Activated T-helper 1 cell treated with anti-CD3 and anti-CD28 coated beads, Interleukin-12 subunit alpha, Interleukin-12 subunit beta, Interleukin-2, Interleukin-4 antibody, amounts not matched to agents 30 ng/mL and 10 ng/mL and 1 ng/mL, durations not matched to agents 14 hours and 24 hours and 36 hours (primary cell): ENCODE measurements around the gene TBXAS1. TPM values are rescaled to one million over a fixed set of nuclear protein-coding genes. Genes with fewer than 3 reads are reported as not detected.
"Not testable (repeated sequence)": the region's sequence is repeated elsewhere in the genome, so short reads cannot be mapped to it uniquely, and the experiment has no call there.

Experiments
- DNase-seq: peaks from one replicate; pipeline ENCODE4 v3.0.0; 2021; ENCODE audit warnings: low spot score
- H3K27ac Mint-ChIP-seq: one replicate; pipeline ENCODE4 v1.8.0; 2021; ENCODE audit warnings: mild to moderate bottlenecking, mixed read lengths
- H3K27me3 Mint-ChIP-seq: one replicate; pipeline ENCODE4 v1.8.0; 2022; ENCODE audit warnings: mild to moderate bottlenecking, moderate library complexity, mixed read lengths; ENCODE audit not compliant: insufficient read depth
- H3K36me3 Mint-ChIP-seq: one replicate; pipeline ENCODE4 v1.8.0; 2021; ENCODE audit warnings: low read depth, mixed read lengths
- H3K4me1 Mint-ChIP-seq: one replicate; pipeline ENCODE4 v1.8.0; 2021; ENCODE audit warnings: low read depth, mixed read lengths
- H3K4me3 Mint-ChIP-seq: one replicate; pipeline ENCODE4 v1.8.0; 2021; ENCODE audit warnings: mild to moderate bottlenecking, moderate library complexity, mixed read lengths
- H3K9me3 Mint-ChIP-seq: one replicate; pipeline ENCODE4 v1.8.0; 2021; ENCODE audit warnings: mixed read lengths
- intact Hi-C: fragments of 100-400 bp; cut with micrococcal nuclease; formaldehyde crosslinking; loops from one replicate; pipeline ENCODE4 v1.15.1; 2024
- total RNA-seq: library from RNA; stranded (reverse); gene quantifications from 2 replicates; pipeline ENCODE4 v1.2.3, GENCODE V29; 2022

TBXAS1 gene
- total RNA-seq, 1 donor from 2014 or later = 2.4 TPM

DNA sequence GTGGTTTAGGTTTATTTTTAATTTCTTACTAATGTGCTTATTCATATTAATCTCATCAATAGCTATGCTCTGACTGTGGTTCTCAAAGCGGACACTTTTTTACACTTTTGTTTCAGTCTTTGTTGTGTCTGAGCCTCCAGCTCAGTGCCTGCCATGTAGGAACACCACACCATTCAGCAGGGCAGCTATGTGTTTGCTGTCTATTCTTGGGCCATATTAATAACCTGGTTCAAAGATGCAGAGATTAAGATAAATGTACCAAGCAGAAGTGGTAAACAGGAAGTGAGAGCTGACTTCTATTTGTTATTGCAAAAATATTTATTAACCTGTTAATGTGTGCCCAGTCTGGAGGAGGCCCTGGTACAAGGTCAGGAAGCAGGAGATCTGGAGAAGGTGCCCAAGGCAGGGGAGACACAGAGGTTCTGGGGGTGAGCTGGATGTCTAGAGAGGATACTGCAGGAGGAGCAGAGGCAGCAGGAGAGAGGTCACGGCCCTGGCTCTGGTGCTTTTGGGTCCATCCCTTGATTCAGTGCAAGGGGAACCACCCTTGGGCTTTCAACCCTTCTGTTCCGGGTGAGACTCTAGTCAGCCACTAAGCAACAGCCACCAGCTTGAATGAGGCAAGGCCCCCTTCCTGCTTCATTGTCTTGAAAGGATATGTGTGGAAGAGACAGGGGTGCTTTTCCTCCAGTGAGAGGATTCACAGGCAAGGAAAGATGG is 1.9 kb downstream of the TBXAS1 start:
- DNase-seq = no peak
- intact Hi-C loops = no loop called here
- H3K36me3 Mint-ChIP-seq = peaks cover 9% of the 10 kb centered on the region

DNA sequence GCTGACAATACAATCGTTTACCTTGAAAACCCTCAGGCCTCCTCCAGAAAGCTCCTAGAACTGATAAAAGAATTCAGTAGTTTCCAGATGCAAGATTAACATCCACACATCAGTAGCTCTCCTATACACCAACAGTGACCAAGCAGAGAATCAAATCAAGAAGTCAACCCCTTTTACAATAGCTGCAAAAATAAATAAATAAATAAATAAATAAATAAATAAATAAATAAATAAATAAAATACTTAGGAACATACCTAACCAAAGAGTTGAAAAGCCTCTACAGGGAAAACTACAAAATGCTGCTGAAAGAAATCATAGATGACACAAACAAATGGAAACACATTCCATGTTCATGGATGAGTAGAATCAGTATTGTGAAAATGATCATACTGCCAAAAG is 6.8 kb downstream of the TBXAS1 start:
- H3K4me1 Mint-ChIP-seq, H3K4me3 Mint-ChIP-seq, H3K27me3 Mint-ChIP-seq, DNase-seq, H3K27ac Mint-ChIP-seq, intact Hi-C loops: not testable (repeated sequence)
- H3K36me3 Mint-ChIP-seq = peaks cover 14% of the 10 kb centered on the region
- peaks cover 27% of the 10 kb centered on the region for H3K9me3 Mint-ChIP-seq

More for the DNA sequence above, 1.9 kb downstream of the TBXAS1 start:
- Mint-ChIP-seq H3K4me3 (peak overlapping the region; percentile 3), H3K27me3 (peaks cover 14% of the 10 kb centered on the region), H3K4me1 (peaks cover 37% of the 10 kb centered on the region), H3K27ac (peak overlapping the region; percentile 24), H3K9me3 (peaks cover 20% of the 10 kb centered on the region)

DNA sequence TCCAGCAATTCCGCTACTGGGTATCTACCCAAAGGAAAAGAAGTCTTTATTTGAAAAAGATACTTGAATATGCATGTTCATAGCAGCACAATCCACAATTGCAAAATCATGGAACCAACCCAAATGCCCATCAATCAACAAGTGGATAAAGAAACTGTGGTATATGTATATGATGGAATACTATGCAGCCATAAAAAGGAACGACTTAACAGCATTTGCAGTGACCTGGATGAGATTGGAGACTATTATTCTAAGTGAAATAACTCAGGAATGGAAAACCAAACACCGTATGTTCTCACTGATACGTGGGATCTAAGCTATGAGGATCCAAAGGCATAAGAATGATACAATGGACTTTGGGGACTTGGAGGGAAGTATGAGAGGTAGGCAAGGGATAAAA is 8.2 kb downstream of the TBXAS1 start:
- H3K4me3 Mint-ChIP-seq, H3K4me1 Mint-ChIP-seq, H3K27ac Mint-ChIP-seq, DNase-seq, H3K27me3 Mint-ChIP-seq, intact Hi-C loops: not testable (repeated sequence)
- Mint-ChIP-seq H3K9me3 (peaks cover 25% of the 10 kb centered on the region), H3K36me3 (peaks cover 11% of the 10 kb centered on the region)

DNA sequence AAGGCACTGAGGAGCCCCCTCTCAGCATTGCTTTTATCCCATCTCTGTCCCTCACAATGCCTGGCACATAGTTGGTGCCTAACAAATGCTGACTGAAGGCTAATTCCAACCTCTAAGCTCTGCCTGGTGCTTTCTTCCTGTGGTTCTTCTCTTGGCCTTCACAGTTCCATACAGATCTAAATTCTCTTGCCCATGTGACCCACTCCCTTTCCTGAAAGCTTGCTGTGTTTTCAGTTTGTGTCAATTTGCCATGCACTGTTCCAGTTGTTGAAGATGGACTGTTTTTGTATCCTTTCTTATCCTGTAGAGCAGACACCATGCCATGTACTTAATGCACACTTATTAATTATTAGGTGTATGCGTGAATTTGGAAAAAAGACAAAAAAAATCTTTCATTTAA is 9.2 kb downstream of the TBXAS1 start:
- Mint-ChIP-seq H3K36me3 (peaks cover 5% of the 10 kb centered on the region), H3K27ac (no peak overlapping the region)

DNA sequence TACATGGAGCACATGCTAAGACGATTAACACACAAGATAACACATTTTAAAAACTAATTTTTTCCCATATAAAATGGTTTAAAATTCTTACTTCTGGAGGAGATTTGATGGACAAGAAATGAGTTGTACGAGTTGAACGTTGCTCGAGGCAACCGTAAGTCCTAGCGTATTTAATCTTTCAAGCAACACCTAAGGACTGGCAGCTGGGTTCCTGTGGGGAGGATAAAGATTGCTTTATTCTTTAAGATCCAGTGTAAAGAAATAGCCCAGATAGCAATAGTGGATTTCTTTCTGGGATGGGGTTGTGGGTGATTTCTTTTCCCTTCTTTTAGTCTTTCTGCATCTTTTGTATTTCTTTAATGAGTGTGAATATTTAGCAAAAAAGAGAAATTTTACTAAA is 9.8 kb downstream of the TBXAS1 start:
- DNase-seq = no peak
- peaks cover 16% of the 10 kb centered on the region for H3K9me3 Mint-ChIP-seq
- H3K36me3 Mint-ChIP-seq = peaks cover 5% of the 10 kb centered on the region
- peaks cover 2% of the 10 kb centered on the region for H3K27me3 Mint-ChIP-seq
- intact Hi-C loops = no loop called here
- peaks cover 7% of the 10 kb centered on the region for H3K4me1 Mint-ChIP-seq
- H3K4me3 Mint-ChIP-seq = no peak overlapping the region
- H3K27ac Mint-ChIP-seq = no peak overlapping the region

More for the DNA sequence above, 9.2 kb downstream of the TBXAS1 start:
- peaks cover 2% of the 10 kb centered on the region for H3K27me3 Mint-ChIP-seq
- no peak for DNase-seq
- intact Hi-C loops = no loop called here
- no peak overlapping the region for H3K4me3 Mint-ChIP-seq
- peaks cover 16% of the 10 kb centered on the region for H3K9me3 Mint-ChIP-seq
- peaks cover 7% of the 10 kb centered on the region for H3K4me1 Mint-ChIP-seq

DNA sequence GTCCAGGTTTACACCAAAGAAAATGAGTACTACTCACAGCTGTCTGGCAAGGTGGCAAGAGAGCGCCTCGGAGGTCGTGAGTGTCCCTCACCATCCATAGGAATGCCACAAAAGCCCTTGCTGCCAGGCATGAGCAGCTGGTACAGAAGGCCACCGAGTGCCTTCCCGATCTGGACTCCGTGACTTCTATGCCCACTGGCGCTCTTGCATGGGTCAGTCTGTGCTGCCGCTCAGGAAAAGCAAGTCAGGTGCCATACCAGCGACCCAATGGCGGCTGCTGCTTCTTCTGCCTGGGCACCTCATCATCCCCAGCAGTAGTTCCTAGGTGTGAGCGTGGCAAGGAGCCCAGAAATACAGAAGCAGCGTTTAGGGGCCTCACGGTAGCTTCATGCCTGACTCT is 11.7 kb downstream of the TBXAS1 start:
- peaks cover 7% of the 10 kb centered on the region for H3K9me3 Mint-ChIP-seq
- peaks cover 5% of the 10 kb centered on the region for H3K36me3 Mint-ChIP-seq
- H3K4me1 Mint-ChIP-seq = peaks cover 7% of the 10 kb centered on the region
- no peak overlapping the region for H3K4me3 Mint-ChIP-seq
- DNase-seq = no peak
- intact Hi-C loops = no loop called here
- no peak overlapping the region for H3K27ac Mint-ChIP-seq
- peaks cover 2% of the 10 kb centered on the region for H3K27me3 Mint-ChIP-seq

DNA sequence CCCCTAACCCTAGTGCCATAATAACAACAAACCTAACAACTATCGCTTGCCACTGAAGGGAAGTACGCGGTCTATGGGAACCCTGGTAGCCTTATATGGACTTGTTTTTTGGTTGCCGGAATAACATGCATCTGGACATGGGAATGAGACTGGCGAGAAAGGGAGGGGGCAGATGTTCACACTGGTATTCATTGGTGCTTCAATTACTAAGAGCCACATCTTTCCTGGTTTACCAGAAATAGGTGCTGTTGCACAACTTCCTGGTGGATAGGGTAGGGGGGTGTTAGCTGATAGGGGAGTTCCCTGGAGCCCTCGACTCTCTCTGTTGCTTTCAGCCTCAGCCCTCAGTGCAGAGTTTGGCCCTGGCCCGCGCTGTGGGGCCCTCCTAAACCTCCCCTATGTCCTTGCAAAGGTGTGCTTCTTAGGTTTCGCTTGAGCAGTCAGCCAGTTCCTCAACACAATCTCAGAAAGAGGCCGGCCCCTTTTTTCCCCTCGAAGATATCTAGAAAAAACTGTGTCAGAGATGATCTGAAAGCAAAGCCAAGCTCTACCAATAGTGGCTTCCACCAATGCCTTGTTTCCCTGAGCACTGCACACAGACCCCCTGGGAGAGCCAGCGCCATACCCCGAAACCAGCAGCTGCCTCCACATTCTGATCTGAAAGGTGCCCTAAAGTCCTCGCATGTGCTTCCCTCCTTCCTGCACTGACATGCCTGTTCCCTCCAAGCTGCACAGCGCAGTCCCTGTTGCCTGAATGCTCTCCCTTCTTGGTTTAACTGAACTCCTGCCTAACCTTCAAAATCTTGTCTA is 13.5 kb downstream of the TBXAS1 start:
- H3K9me3 Mint-ChIP-seq = peaks cover 3% of the 10 kb centered on the region
- intact Hi-C loops = no loop called here
- DNase-seq = no peak
- H3K36me3 Mint-ChIP-seq = no peaks in the 10 kb centered on the region
- H3K27me3 Mint-ChIP-seq = peaks cover 4% of the 10 kb centered on the region
- no peak overlapping the region for H3K4me3 Mint-ChIP-seq
- H3K27ac Mint-ChIP-seq = no peak overlapping the region
- peaks cover 7% of the 10 kb centered on the region for H3K4me1 Mint-ChIP-seq

DNA sequence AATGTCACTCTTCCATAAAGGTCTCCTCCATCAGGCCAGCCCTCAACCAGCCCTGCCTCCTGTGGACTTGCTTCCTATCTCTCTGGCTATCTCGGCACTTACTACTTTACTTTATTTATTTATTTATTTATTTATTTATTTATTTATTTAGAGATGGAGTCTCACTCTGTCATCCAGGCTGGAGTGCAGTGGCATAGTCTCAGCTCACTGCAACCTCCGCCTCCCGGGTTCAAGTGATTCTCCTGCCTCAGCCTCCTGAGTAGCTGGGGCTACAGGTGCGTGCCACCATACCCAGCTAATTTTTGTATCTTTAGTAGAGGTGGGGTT is 14.1 kb downstream of the TBXAS1 start:
- H3K9me3 Mint-ChIP-seq, H3K27ac Mint-ChIP-seq, intact Hi-C loops: not testable (repeated sequence)

DNA sequence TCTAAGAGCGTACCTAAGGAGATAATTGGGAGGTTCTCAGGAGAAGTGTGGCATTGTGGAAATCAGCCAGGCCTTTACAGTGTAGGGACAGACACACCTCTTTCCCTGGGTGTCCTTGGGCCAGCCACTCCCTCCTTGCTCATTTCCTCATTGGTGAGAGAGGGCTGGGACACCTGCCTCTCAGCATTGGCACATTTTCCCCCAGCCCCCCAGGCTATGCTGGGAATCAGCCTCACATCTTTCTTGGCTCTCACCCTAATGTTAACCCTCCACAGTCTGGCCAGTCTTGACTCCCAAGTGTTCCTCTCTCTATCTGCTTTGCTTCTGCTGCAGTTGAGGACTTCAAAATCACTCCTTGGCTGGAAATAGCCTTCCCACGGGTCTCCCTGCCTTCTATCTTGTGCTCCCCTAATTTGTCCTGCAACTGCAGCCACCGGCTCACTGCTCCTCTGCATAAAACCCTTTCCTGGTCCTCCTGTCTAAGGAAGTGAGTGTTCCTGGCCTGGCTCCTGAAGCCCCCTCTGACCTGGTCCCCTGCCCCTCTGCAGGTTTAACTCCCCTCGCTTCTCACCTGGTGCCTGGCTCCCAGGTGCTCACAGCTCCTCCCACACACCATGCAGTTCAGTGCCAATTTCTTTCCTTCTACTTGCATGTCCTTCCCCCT is 15.8 kb downstream of the TBXAS1 start:
- intact Hi-C loops = no loop called here

More for the DNA sequence above, 14.1 kb downstream of the TBXAS1 start:
- H3K4me1 Mint-ChIP-seq, H3K27me3 Mint-ChIP-seq, H3K4me3 Mint-ChIP-seq, H3K36me3 Mint-ChIP-seq, DNase-seq: not testable (repeated sequence)

DNA sequence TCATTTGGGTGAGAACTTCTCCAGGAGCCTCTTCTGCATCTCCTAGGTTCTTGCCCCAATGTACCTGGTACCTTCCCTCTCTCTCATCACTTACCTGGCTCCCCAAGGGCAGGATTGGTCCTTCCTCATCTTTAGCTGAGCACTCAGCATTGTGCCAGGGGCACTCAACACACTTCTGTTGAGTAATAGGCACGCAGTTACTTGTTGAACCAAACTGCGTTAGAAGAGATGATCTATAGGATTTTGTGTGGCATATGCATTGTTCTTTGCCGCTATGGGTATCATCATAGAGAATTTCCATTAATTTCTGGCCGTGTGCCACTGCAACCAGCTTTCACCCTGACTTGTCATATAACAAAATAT is 16.4 kb downstream of the TBXAS1 start:
- DNase-seq = no peak
- no peak overlapping the region for H3K4me3 Mint-ChIP-seq
- H3K36me3 Mint-ChIP-seq = no peaks in the 10 kb centered on the region
- H3K27ac Mint-ChIP-seq = no peak overlapping the region
- peaks cover 5% of the 10 kb centered on the region for H3K27me3 Mint-ChIP-seq
- H3K9me3 Mint-ChIP-seq = peaks cover 10% of the 10 kb centered on the region
- peaks cover 7% of the 10 kb centered on the region for H3K4me1 Mint-ChIP-seq
- intact Hi-C loops = no loop called here

More for the DNA sequence above, 15.8 kb downstream of the TBXAS1 start:
- no peak for DNase-seq
- H3K9me3 Mint-ChIP-seq = peaks cover 10% of the 10 kb centered on the region
- peaks cover 7% of the 10 kb centered on the region for H3K4me1 Mint-ChIP-seq
- peaks cover 5% of the 10 kb centered on the region for H3K27me3 Mint-ChIP-seq
- H3K36me3 Mint-ChIP-seq = no peaks in the 10 kb centered on the region
- H3K27ac Mint-ChIP-seq = no peak overlapping the region
- H3K4me3 Mint-ChIP-seq = no peak overlapping the region

DNA sequence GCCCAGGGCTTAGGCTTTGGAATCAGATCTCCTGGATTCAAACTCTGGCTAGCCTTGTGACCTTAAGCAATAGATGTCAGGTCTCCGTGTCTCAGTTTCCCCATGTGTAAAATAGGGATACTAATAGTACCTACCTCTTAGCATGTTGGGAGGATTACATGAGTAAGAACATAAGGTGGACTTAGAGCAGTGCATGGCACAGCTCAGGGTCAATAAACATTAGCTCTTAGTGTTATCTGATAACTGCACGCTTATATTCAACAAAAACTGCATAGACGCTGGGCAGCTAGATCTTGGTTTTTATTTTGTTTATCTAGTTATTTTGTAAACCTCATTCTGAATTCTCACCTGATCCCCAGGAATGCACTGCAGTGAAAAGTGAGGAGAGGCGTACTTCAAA is 17.2 kb downstream of the TBXAS1 start:
- DNase-seq = no peak
- Mint-ChIP-seq H3K4me3 (no peak overlapping the region), H3K27me3 (peaks cover 5% of the 10 kb centered on the region), H3K4me1 (peaks cover 7% of the 10 kb centered on the region), H3K27ac (no peak overlapping the region), H3K36me3 (no peaks in the 10 kb centered on the region), H3K9me3 (peaks cover 10% of the 10 kb centered on the region)
- intact Hi-C loops = no loop called here

DNA sequence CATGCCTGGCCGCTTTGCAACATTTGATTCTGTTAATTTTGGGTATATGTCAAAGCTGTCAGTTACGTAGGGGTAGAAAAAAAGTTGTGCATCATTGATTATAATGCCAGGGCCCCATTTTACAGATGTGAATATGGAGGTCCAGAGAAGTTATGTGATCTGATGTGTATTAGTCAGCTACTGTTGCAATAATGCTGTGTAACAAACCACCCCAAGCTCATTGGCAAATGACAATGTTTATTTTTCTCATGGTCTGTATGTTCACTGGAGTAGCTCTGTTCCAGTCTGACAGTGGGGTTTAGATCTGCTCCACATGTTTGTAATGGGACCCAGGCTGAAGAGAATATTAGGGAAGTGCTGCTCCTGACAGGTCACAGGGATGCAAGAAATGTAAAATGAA is 19.2 kb downstream of the TBXAS1 start:
- Mint-ChIP-seq H3K4me3 (no peak overlapping the region), H3K4me1 (no peaks in the 10 kb centered on the region), H3K9me3 (peaks cover 10% of the 10 kb centered on the region), H3K27me3 (peaks cover 5% of the 10 kb centered on the region), H3K36me3 (no peaks in the 10 kb centered on the region), H3K27ac (no peak overlapping the region)
- intact Hi-C loops = no loop called here
- no peak for DNase-seq

DNA sequence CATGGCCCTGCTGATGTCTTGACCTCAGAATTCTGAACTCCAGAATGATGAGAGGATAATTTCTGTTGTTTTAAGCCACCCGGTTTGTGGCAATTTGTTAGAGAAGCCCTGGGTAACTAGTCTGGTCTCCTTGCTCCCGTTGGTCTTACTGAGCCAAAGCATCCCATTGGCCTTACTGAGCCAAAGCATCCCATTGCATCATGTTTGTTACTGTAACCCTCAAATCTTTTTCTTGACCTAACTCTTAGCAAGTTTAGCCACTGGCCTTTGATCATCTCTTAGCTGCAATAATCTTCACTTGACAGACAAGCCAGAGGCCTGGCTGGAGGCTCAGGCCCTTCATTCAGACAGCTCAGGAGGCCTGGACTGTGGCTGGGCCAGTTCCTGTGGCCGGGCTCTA is 21.8 kb downstream of the TBXAS1 start:
- Mint-ChIP-seq H3K9me3 (peaks cover 10% of the 10 kb centered on the region), H3K36me3 (no peaks in the 10 kb centered on the region), H3K4me1 (peaks cover 12% of the 10 kb centered on the region), H3K4me3 (no peak overlapping the region), H3K27me3 (peaks cover 5% of the 10 kb centered on the region), H3K27ac (no peak overlapping the region)
- no peak for DNase-seq
- intact Hi-C loops = no loop called here
